ENCODE data around the gene ATP5MC3. TPM values are rescaled to one million over a fixed set of nuclear protein-coding genes. Genes with fewer than 3 reads are reported as not detected.

Gene ATP5MC3
- total and polyA plus RNA-seq, 2 donors (not counting 1 experiment from before 2014, with no cell fraction given) = 74.0 to 499 TPM

- no peak overlapping the region for H3K4me3 ChIP-seq (replicated peaks in 1 of 4; ENCODE audit: control extremely low read depth in 1 of 4, insufficient read depth in 1 of 4, low read depth in 3 of 4, low read length in 4 of 4)
- no peaks in the 10 kb centered on the region for H4K20me1 ChIP-seq (ENCODE audit: control insufficient read depth, extremely low read depth, insufficient read depth, low read length)
- DNase-seq (ENCODE audit: low read depth in 2 of 2) = peak in 1 of 2 donors; percentile 48
- peaks cover 75% of the 10 kb centered on the region for H3K79me2 ChIP-seq (ENCODE audit: control insufficient read depth, insufficient read depth, low read length)
- no peaks in the 10 kb centered on the region for H3K36me3 ChIP-seq (ENCODE audit: control insufficient read depth, insufficient read depth, low read length)
- H3K27ac ChIP-seq (ENCODE audit: insufficient read depth, low read length) = no peak overlapping the region
- peaks cover 7% of the 10 kb centered on the region for H3K4me1 ChIP-seq (ENCODE audit: control insufficient read depth, extremely low read depth, insufficient read depth, low read length)
- H2AFZ ChIP-seq (ENCODE audit: low read length) = no peak overlapping the region
- no peak for TF ChIP-seq EZH2 (IDR thresholded peaks at IDR 0.05; ENCODE audit: low read length, missing control alignments)
- TF ChIP-seq, protein P1, sequence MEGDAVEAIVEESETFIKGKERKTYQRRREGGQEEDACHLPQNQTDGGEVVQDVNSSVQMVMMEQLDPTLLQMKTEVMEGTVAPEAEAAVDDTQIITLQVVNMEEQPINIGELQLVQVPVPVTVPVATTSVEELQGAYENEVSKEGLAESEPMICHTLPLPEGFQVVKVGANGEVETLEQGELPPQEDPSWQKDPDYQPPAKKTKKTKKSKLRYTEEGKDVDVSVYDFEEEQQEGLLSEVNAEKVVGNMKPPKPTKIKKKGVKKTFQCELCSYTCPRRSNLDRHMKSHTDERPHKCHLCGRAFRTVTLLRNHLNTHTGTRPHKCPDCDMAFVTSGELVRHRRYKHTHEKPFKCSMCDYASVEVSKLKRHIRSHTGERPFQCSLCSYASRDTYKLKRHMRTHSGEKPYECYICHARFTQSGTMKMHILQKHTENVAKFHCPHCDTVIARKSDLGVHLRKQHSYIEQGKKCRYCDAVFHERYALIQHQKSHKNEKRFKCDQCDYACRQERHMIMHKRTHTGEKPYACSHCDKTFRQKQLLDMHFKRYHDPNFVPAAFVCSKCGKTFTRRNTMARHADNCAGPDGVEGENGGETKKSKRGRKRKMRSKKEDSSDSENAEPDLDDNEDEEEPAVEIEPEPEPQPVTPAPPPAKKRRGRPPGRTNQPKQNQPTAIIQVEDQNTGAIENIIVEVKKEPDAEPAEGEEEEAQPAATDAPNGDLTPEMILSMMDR (conservative IDR thresholded peaks at IDR 0.05 in 1 of 2, IDR thresholded peaks at IDR 0.05 in 1 of 2; ENCODE audit: low read depth in 1 of 2, low read length in 2 of 2) = no peak
- no peak overlapping the region for H3K9ac ChIP-seq (ENCODE audit: insufficient read depth, low read length)
- H3K9me3 ChIP-seq (ENCODE audit: control insufficient read depth, insufficient read depth, low read depth, low read length) = no peaks in the 10 kb centered on the region
- no peak overlapping the region for H3K4me2 ChIP-seq (ENCODE audit: extremely low read depth, insufficient read depth, low read length)
- H3K27me3 ChIP-seq (ENCODE audit: control insufficient read depth, insufficient read depth, low read length) = no peaks in the 10 kb centered on the region
Observed at GRCh38 chr2:175156534-175156933, 25.0 kb downstream of the ATP5MC3 start.

DNA sequence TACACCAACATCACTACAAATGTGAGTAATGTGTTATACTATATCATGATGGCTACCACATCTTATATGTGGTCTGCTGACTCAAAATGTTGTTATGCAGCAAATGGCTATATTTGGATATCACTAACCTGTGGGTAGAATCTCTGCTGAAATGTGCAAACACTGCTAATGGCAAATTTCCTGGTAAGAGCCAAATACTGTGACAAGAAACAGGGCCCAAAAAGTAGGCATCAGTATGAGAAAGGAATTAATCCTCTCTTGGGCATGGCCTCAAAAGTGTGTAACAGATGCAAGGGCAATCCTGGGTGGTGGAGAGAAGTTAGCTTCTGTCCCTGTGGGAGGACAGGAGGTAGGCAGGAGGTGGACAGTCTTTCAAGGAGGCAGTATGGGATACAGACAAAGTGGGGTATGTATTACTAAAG is 26.8 kb downstream of the ATP5MC3 start:
- Histone ChIP-seq H3K79me2 (ENCODE audit: control insufficient read depth, insufficient read depth, low read length) (peaks cover 70% of the 10 kb centered on the region), H2AFZ (ENCODE audit: low read length) (no peak overlapping the region), H3K4me1 (ENCODE audit: control insufficient read depth, extremely low read depth, insufficient read depth, low read length) (peaks cover 7% of the 10 kb centered on the region), H3K4me3 (replicated peaks in 1 of 4; ENCODE audit: control extremely low read depth in 1 of 4, insufficient read depth in 1 of 4, low read depth in 3 of 4, low read length in 4 of 4) (no peak overlapping the region), H3K27me3 (ENCODE audit: control insufficient read depth, insufficient read depth, low read length) (no peaks in the 10 kb centered on the region), H3K36me3 (ENCODE audit: control insufficient read depth, insufficient read depth, low read length) (peaks cover 1% of the 10 kb centered on the region), H3K9me3 (ENCODE audit: control insufficient read depth, insufficient read depth, low read depth, low read length) (no peaks in the 10 kb centered on the region), H4K20me1 (ENCODE audit: control insufficient read depth, extremely low read depth, insufficient read depth, low read length) (no peaks in the 10 kb centered on the region), H3K27ac (ENCODE audit: insufficient read depth, low read length) (no peak overlapping the region), H3K4me2 (ENCODE audit: extremely low read depth, insufficient read depth, low read length) (peak overlapping the region; percentile 48), H3K9ac (ENCODE audit: insufficient read depth, low read length) (no peak overlapping the region)
- TF ChIP-seq, protein P1 (conservative IDR thresholded peaks at IDR 0.05 in 1 of 2, IDR thresholded peaks at IDR 0.05 in 1 of 2; ENCODE audit: low read depth in 1 of 2, low read length in 2 of 2) = no peak
- TF ChIP-seq EZH2 (IDR thresholded peaks at IDR 0.05; ENCODE audit: low read length, missing control alignments) = no peak
- DNase-seq (ENCODE audit: low read depth in 2 of 2) = peak; percentile 64 to 89

- no peak overlapping the region for H3K4me2 ChIP-seq (ENCODE audit: extremely low read depth, insufficient read depth, low read length)
Observed at GRCh38 chr2:175152242-175152641, 29.3 kb downstream of the ATP5MC3 start.

More at GRCh38 chr2:175152242-175152641, 29.3 kb downstream of the ATP5MC3 start:
- Histone ChIP-seq H3K27me3 (ENCODE audit: control insufficient read depth, insufficient read depth, low read length) (no peaks in the 10 kb centered on the region), H4K20me1 (ENCODE audit: control insufficient read depth, extremely low read depth, insufficient read depth, low read length) (no peaks in the 10 kb centered on the region), H3K79me2 (ENCODE audit: control insufficient read depth, insufficient read depth, low read length) (peaks cover 64% of the 10 kb centered on the region), H3K36me3 (ENCODE audit: control insufficient read depth, insufficient read depth, low read length) (peaks cover 2% of the 10 kb centered on the region), H3K4me1 (ENCODE audit: control insufficient read depth, extremely low read depth, insufficient read depth, low read length) (peaks cover 7% of the 10 kb centered on the region), H3K9me3 (ENCODE audit: control insufficient read depth, insufficient read depth, low read depth, low read length) (no peaks in the 10 kb centered on the region), H3K4me3 (replicated peaks in 1 of 4; ENCODE audit: control extremely low read depth in 1 of 4, insufficient read depth in 1 of 4, low read depth in 3 of 4, low read length in 4 of 4) (no peak overlapping the region), H3K27ac (ENCODE audit: insufficient read depth, low read length) (no peak overlapping the region), H3K9ac (ENCODE audit: insufficient read depth, low read length) (no peak overlapping the region), H2AFZ (ENCODE audit: low read length) (no peak overlapping the region)
- peak in 1 of 2 donors; percentile 33 for DNase-seq (ENCODE audit: low read depth in 2 of 2)
- no peak for TF ChIP-seq EZH2 (IDR thresholded peaks at IDR 0.05; ENCODE audit: low read length, missing control alignments)
- TF ChIP-seq, protein P1 (conservative IDR thresholded peaks at IDR 0.05 in 1 of 2, IDR thresholded peaks at IDR 0.05 in 1 of 2; ENCODE audit: low read depth in 1 of 2, low read length in 2 of 2) = no peak

Measured in fibroblast of lung (primary cell).